Astrocyte of the cerebellum (primary cell): ENCODE measurements around the gene TPX2.

ENCODE experiments used
- DNase-seq: peaks from one replicate; pipeline ENCODE4 v3.0.0-alpha.2; 2011; ENCODE audit warnings: low read depth
- H3K4me3 ChIP-seq: 2 replicates; pipeline ENCODE4 v1.5.1; 2011; ENCODE audit warnings: mild to moderate bottlenecking, low read depth, low read length, moderate library complexity
- in situ Hi-C: cut with HindIII; loops from 2 replicates; pipeline ENCODE4 v1.10.0; 2017; ENCODE audit warnings: low sequenced_read_pairs
- TF ChIP-seq, protein P1 (sequence below): IDR thresholded peaks from 2 replicates; pipeline ENCODE4 v1.5.1; 2012; ENCODE audit warnings: low read length, low read depth, moderate library complexity, mild to moderate bottlenecking; ENCODE audit errors: missing control alignments

Gene TPX2

DNA sequence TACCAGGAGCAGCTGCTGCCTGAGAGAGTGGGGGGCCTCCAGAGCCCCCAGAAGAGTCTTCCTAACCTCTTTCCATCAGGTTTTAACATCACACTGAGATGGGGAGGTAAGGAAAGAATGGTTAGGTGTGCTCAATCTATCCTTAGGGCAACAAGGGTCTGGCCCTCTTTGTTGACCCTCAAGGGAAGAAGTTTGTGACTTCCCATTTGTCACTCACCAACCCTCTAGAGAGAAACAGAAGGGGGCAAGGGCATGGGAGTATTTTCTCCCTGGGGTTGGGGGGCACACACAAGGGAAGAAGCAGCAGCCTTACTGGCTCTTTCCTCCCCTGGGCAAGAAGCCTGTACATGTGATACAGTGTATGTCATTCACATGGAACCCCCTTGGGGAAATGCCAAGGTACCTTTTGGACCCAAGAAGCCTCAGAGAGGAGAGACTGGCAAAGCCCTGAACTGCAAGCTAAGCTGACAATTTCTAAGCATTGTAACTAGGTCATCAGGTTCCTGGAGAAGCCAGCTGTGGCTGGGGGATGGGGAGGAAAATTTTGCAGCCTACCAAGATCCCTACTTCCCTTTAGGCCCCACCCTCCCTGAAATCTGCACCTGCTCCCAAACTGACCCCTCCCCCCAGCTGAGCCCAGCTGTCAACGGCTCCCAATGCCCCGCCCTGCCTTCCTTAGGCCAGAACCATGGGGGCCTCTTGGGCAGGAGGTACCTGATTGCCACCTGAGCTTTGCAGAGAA, 30.9 kb upstream of the TPX2 start:
- H3K4me3 ChIP-seq, result no peak overlapping the region
- no peak for DNase-seq
- TF ChIP-seq, protein P1, sequence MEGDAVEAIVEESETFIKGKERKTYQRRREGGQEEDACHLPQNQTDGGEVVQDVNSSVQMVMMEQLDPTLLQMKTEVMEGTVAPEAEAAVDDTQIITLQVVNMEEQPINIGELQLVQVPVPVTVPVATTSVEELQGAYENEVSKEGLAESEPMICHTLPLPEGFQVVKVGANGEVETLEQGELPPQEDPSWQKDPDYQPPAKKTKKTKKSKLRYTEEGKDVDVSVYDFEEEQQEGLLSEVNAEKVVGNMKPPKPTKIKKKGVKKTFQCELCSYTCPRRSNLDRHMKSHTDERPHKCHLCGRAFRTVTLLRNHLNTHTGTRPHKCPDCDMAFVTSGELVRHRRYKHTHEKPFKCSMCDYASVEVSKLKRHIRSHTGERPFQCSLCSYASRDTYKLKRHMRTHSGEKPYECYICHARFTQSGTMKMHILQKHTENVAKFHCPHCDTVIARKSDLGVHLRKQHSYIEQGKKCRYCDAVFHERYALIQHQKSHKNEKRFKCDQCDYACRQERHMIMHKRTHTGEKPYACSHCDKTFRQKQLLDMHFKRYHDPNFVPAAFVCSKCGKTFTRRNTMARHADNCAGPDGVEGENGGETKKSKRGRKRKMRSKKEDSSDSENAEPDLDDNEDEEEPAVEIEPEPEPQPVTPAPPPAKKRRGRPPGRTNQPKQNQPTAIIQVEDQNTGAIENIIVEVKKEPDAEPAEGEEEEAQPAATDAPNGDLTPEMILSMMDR, result no peak
- in situ Hi-C loops, result no loop called here

DNA sequence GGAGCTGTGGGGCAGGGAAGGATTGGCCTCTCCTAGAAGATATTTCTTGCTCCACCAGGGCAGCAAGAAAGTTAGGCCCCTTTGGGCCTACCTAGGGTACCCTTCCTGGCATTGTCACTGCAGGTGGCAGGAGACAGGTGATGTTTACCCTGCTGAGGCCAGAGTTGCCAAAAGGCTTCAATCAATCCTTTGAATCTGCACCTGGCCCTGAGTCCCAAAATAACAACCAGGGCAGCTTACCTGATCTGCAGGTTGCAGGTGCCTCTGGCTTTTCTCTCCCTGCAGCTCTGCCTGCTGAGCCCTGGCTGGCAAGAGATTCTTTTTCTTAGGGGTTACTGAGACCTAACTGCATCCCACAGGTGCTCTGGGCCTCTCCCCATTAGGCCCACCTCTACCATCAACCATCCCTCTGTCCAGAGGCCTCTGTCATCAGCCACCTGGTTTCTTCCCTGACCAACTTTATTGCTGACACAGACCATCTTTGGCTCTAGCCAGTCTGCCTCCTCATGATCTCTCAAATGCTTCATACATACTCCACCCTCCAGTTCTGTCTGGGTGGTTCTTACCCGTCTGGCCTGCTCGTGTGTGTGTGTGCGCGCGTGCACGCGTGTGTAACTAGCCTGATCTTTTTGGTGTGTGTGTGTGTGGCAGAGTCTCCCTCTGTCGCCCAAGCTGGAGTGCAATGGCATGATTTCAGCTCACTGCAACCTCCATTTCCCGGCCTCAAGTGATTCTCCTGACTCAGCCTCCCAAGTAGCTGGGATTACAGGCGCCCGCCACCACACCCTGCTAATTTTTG, 30.2 kb upstream of the TPX2 start:
- TF ChIP-seq, protein P1, result no peak
- in situ Hi-C loops, result no loop called here
- H3K4me3 ChIP-seq, result no peak overlapping the region
- no peak for DNase-seq

DNA sequence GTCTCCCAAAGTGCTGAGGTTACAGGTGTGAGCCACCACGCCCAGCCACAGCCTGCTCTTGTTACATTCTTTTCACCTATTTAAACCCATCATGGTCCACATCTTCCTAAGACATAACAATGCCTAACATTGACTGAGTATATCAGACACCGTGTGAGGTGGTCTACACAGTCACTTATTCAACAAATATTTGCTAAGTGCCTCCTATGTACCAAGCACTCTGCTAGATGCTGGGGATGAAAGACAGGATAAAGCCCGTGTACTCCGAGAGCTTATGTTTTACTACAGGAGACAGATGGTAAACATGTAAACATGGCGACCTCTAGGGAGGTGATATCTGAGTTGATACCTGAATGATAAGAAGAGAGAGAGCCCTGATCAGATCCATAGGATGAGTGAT, 29.2 kb upstream of the TPX2 start:
- no peak for DNase-seq
- in situ Hi-C loops, result no loop called here
- H3K4me3 ChIP-seq, result no peak overlapping the region
- TF ChIP-seq, protein P1, result no peak

DNA sequence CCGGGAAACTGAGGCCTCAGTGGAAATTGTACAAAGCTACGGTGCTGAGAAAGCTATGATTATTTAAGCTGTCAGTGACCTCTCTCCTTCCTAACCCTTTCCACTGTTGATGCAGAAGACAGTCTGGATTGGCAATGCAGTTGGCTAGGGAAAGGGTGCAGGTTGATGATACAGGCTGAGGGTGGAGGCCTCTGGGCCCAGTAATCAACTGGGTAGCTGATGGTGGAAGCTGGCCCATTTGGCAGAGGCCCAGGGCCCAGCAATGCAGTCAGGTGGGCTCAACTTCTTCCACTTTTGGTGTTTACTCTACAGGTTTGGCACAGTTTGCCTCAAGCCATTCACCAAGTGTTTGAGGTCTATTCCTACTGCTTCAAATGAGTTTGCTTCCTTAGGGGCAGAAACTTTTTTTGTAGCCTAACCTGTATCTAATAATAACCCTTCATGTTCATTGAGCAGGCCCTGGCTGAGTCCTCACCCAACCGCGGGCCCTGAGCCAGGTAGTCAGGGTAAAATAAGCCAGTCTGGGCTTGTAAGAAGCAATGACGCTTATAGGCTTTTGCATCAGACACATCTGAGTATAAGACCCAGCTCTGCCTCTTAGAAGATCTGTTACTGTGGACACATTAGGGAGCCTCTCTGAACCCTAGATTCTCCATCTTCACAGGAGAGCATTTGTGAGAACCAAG, 28.5 kb upstream of the TPX2 start:
- TF ChIP-seq, protein P1, result no peak
- no peak for DNase-seq
- in situ Hi-C loops, result no loop called here
- H3K4me3 ChIP-seq, result no peak overlapping the region

DNA sequence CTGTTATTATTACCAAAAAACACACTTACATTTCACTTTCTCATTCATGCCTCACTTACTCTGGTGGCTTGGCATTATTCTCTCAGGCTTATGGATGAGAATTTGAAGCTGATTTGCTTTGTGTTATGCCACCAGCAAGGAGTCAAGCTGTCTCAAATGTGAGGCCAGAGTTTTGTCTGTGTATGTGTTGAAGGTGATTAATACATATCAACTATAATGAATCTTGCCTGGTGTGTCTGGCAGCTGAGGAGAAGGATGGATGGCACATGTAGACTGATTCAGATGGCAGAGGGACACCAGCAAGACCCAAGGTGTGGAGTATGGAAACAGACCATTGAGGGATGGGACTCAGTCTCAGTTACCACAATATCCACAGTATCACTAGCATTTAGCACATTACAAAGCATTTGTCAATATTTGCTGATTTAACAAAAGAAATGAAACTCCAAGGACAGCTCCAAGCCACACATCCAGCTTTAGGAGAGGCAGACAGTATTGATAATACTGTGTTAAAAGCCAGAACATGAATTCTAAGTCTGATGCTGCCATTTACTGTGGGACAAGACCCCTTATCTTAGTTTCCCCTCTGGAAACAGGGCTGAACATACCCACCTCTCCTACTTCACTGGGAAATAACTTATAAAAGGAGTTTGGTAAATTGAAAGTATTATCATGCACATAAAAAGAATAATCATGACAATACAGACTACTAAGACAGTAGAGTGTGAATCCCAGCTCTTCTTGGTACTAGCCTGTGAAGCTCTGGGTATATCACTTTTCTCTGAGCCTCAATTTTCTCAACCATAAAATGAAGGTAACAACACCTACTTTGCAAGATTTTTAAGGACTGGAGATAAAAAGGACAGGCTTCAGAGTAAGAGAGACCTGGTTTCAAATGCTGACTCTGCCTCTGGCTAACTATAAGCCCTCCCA, 27.6 kb upstream of the TPX2 start:
- TF ChIP-seq, protein P1, result no peak
- in situ Hi-C loops, result no loop called here
- no peak overlapping the region for H3K4me3 ChIP-seq
- no peak for DNase-seq
